H1 (cell line): ENCODE data around the gene COX5B.

Experiments used
- CTCF ChIP-seq, 3 experiments: IDR thresholded peaks; 1 replicate in 2 of 3; 2 replicates in 1 of 3; pipeline versions ENCODE4 v1.5.1 to v1.6.1; 2011; ENCODE audit warnings: low read length in 3 of 3, mild to moderate bottlenecking in 3 of 3, inconsistent platforms in 2 of 3, low read depth in 1 of 3, moderate library complexity in 1 of 3; ENCODE audit not compliant: insufficient read depth in 1 of 3; ENCODE audit errors: control extremely low read depth in 1 of 3
- EP300 ChIP-seq, 2 experiments: IDR thresholded peaks; 1 replicate in 1 of 2; 2 replicates in 1 of 2; pipeline ENCODE4 v1.6.1; 2011 to 2012; ENCODE audit warnings: low read depth in 2 of 2, low read length in 2 of 2, mild to moderate bottlenecking in 2 of 2, borderline replicate concordance in 1 of 2, inconsistent platforms in 1 of 2, moderate library complexity in 1 of 2
- EZH2 ChIP-seq: fragments of 200-600 bp; sonication (generic); IDR thresholded peaks from 2 replicates; pipeline ENCODE4 v1.7.1; 2012; ENCODE audit warnings: low read depth, mild to moderate bottlenecking, moderate library complexity, low read length, inconsistent platforms; ENCODE audit not compliant: severe bottlenecking
- POLR2A ChIP-seq, 2 experiments: IDR thresholded peaks; 1 replicate in 1 of 2; 2 replicates in 1 of 2; pipeline ENCODE4 v1.6.1; 2011; ENCODE audit warnings: low read depth in 2 of 2, low read length in 2 of 2, mild to moderate bottlenecking in 2 of 2; ENCODE audit errors: control extremely low read depth in 1 of 2
- POLR2AphosphoS5 ChIP-seq: IDR thresholded peaks from 2 replicates; pipeline ENCODE4 v1.6.1; 2011; ENCODE audit warnings: low read depth, low read length
- RAD21 ChIP-seq, 2 experiments: IDR thresholded peaks in 1 of 2; conservative IDR thresholded peaks in 1 of 2; 2 replicates each; pipeline ENCODE4 v1.6.1; 2011; ENCODE audit warnings: low read depth in 2 of 2, low read length in 2 of 2, improper control_type of control experiment in 1 of 2, inconsistent platforms in 1 of 2, mild to moderate bottlenecking in 1 of 2, moderate library complexity in 1 of 2
- RNF2 ChIP-seq: fragments of 200-900, 300-1000 bp; sonication (generic); IDR thresholded peaks from 2 replicates; pipeline ENCODE4 v1.7.1; 2016; ENCODE audit warnings: borderline replicate concordance, low read depth, mild to moderate bottlenecking, antibody characterized with exemption, low read length; ENCODE audit not compliant: poor library complexity, severe bottlenecking; ENCODE audit errors: missing control alignments
- SIN3A ChIP-seq, 2 experiments: IDR thresholded peaks in 1 of 2; conservative IDR thresholded peaks in 1 of 2; 2 replicates each; pipeline ENCODE4 v1.6.1; 2011 to 2012; ENCODE audit warnings: low read length in 2 of 2, improper control_type of control experiment in 1 of 2, low read depth in 1 of 2, mild to moderate bottlenecking in 1 of 2
- SIX5 ChIP-seq: IDR thresholded peaks from 2 replicates; pipeline ENCODE4 v1.6.1; 2011; ENCODE audit warnings: mild to moderate bottlenecking, low read depth, low read length
- SP1 ChIP-seq: IDR thresholded peaks from 2 replicates; pipeline ENCODE4 v1.6.1; 2011; ENCODE audit warnings: low read depth, low read length
- SP2 ChIP-seq: IDR thresholded peaks from 2 replicates; pipeline ENCODE4 v1.6.1; 2012; ENCODE audit warnings: mild to moderate bottlenecking, low read length, inconsistent platforms
- SP4 ChIP-seq: IDR thresholded peaks from 2 replicates; pipeline ENCODE4 v1.6.1; 2012; ENCODE audit warnings: low read length, inconsistent platforms
- SRF ChIP-seq: IDR thresholded peaks from 2 replicates; pipeline ENCODE4 v1.6.1; 2011; ENCODE audit warnings: mild to moderate bottlenecking, low read depth, low read length, moderate library complexity
- USF2 ChIP-seq: IDR thresholded peaks from 2 replicates; pipeline ENCODE4 v1.6.1; 2011; ENCODE audit warnings: low read length, improper control_type of control experiment

GRCh38 chr2:97659256-97660043 lies 13.6 kb downstream of the COX5B start:
- TF ChIP-seq USF2 (no peak), POLR2AphosphoS5 (no peak), SP1 (no peak), CTCF (IDR thresholded peaks at IDR 0.05; ENCODE audit: control extremely low read depth in 1 of 3, insufficient read depth in 1 of 3, low read depth in 1 of 3, low read length in 3 of 3) (no peak), EZH2 (no peak), RNF2 (no peak), EP300 (IDR thresholded peaks at IDR 0.05; ENCODE audit: borderline replicate concordance in 1 of 2, low read depth in 2 of 2, low read length in 2 of 2) (no peak), SRF (no peak), POLR2A (IDR thresholded peaks at IDR 0.05; ENCODE audit: control extremely low read depth in 1 of 2, low read depth in 2 of 2, low read length in 2 of 2) (no peak), SP2 (no peak), SIX5 (no peak), RAD21 (IDR thresholded peaks at IDR 0.05 in 1 of 2, conservative IDR thresholded peaks at IDR 0.05 in 1 of 2; ENCODE audit: low read depth in 2 of 2, low read length in 2 of 2) (no peak), SP4 (no peak), SIN3A (conservative IDR thresholded peaks at IDR 0.05 in 1 of 2, IDR thresholded peaks at IDR 0.05 in 1 of 2; ENCODE audit: low read depth in 1 of 2, low read length in 2 of 2) (no peak)
